Esophagus squamous epithelium (tissue), 4 donors: ENCODE data around the gene SLC39A3.

Experiments
- POLR2A ChIP-seq, 4 donors: fragments of 450-650 bp; IDR thresholded peaks; one replicate each; pipeline ENCODE4 v1.6.1; 2017; ENCODE audit warnings: antibody characterized with exemption in 4 of 4, mild to moderate bottlenecking in 4 of 4, moderate library complexity in 3 of 4
- TF ChIP-seq, protein P1 (sequence below), 6 experiments: fragments of 450-650 bp in 4 of 6; fragments of 200-600 bp in 2 of 6; sonication (generic) in 2 of 6; IDR thresholded peaks; one replicate each; pipeline ENCODE4 v1.5.1; 2016 to 2019; ENCODE audit warnings: antibody characterized with exemption in 6 of 6, mild to moderate bottlenecking in 4 of 6, moderate library complexity in 4 of 6

DNA sequence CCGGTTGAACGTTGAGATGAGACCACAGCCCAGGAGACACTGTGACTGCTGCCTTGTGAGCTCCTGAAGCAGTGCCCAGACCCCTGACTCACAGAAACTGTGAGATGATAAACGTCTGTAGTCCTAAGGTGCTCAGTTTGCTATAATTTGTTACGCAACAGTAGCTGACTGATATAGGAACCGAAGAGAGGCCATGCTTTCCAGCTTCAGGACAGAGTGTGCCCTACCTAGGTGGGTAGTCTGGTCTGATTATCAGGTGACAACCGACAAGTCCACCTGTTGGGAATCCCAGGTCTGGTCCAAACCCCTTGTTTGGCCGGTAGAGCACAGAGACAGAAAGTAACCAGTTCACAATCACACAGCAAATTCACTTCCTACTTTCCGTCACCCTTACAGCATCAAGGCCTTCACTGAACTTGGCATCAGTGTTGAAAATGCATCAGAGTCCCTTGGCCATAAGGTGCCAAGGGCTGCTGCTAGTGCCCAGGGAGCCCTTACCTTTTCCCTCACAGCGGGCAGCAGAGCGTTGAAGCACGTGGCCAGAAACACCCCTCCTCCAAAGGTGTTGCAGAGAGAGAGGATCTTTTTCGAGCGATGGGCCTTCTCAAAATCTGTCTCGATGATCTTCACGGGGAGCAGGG is 3.1 kb downstream of the SLC39A3 start:
- TF ChIP-seq, protein P1, sequence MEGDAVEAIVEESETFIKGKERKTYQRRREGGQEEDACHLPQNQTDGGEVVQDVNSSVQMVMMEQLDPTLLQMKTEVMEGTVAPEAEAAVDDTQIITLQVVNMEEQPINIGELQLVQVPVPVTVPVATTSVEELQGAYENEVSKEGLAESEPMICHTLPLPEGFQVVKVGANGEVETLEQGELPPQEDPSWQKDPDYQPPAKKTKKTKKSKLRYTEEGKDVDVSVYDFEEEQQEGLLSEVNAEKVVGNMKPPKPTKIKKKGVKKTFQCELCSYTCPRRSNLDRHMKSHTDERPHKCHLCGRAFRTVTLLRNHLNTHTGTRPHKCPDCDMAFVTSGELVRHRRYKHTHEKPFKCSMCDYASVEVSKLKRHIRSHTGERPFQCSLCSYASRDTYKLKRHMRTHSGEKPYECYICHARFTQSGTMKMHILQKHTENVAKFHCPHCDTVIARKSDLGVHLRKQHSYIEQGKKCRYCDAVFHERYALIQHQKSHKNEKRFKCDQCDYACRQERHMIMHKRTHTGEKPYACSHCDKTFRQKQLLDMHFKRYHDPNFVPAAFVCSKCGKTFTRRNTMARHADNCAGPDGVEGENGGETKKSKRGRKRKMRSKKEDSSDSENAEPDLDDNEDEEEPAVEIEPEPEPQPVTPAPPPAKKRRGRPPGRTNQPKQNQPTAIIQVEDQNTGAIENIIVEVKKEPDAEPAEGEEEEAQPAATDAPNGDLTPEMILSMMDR (IDR thresholded peaks at IDR 0.05) = no peak
- TF ChIP-seq POLR2A (IDR thresholded peaks at IDR 0.05) = no peak
